Measurements from ENCODE around the gene SPOCK2. TPM values are rescaled to one million over a fixed set of nuclear protein-coding genes. Genes with fewer than 3 reads are reported as not detected.

The SPOCK2 gene
- polyA plus RNA-seq, 1 donor from 2014 or later: 5.6 TPM

GRCh38 chr10:72068901-72069446, 19.4 kb downstream of the SPOCK2 start (continued):
- TF ChIP-seq REST (IDR thresholded peaks at IDR 0.05; ENCODE audit: borderline replicate concordance) (no peak), MXI1 (conservative IDR thresholded peaks at IDR 0.05; ENCODE audit: poor library complexity, severe bottlenecking) (no peak)

- Histone ChIP-seq H3K9me3 (ENCODE audit: low read length) (no peaks in the 10 kb centered on the region), H4K20me1 (ENCODE audit: insufficient read depth) (no peaks in the 10 kb centered on the region), H3K27ac (ENCODE audit: low read length) (no peak overlapping the region), H3K4me3 (ENCODE audit: low read length) (no peak overlapping the region), H3K36me3 (ENCODE audit: insufficient read depth, low read length) (no peaks in the 10 kb centered on the region), H3K4me2 (ENCODE audit: low read length) (no peak overlapping the region), H3K9ac (ENCODE audit: low read length) (no peak overlapping the region), H3F3A (ENCODE audit: insufficient read depth, low read length, poor library complexity, severe bottlenecking) (no peaks in the 10 kb centered on the region), H2AFZ (ENCODE audit: low read depth, low read length) (no peak overlapping the region), H3K27me3 (ENCODE audit: insufficient read depth, low read depth, low read length) (no peaks in the 10 kb centered on the region), H3K9me2 (ENCODE audit: insufficient read depth, low read length) (no peaks in the 10 kb centered on the region), H3K79me2 (replicated peaks; ENCODE audit: insufficient read depth, low read length) (no peaks in the 10 kb centered on the region)
- TF ChIP-seq REST (IDR thresholded peaks at IDR 0.05; ENCODE audit: borderline replicate concordance) (no peak), EZH2 (IDR thresholded peaks at IDR 0.05; ENCODE audit: borderline replicate concordance, insufficient read depth, low read length, poor library complexity, severe bottlenecking) (no peak), POLR2AphosphoS5 (IDR thresholded peaks at IDR 0.05) (no peak), SMC3 (conservative IDR thresholded peaks at IDR 0.05; ENCODE audit: poor library complexity) (no peak), RAD21 (conservative IDR thresholded peaks at IDR 0.05) (no peak), MXI1 (conservative IDR thresholded peaks at IDR 0.05; ENCODE audit: poor library complexity, severe bottlenecking) (no peak), EP300 (conservative IDR thresholded peaks at IDR 0.05; ENCODE audit: poor library complexity, severe bottlenecking) (no peak), TAF1 (IDR thresholded peaks at IDR 0.05; ENCODE audit: low read depth) (no peak), CTCF (IDR thresholded peaks at IDR 0.05; ENCODE audit: poor library complexity, severe bottlenecking) (no peak)
Observed at GRCh38 chr10:72068126-72068765, 20.1 kb downstream of the SPOCK2 start.
